SK-N-SH (cell line): ENCODE measurements around the gene CETN3. TPM values are rescaled to one million over a fixed set of nuclear protein-coding genes. Genes with fewer than 3 reads are reported as not detected.

Source experiments
- CTCF ChIA-PET: fragments of 300-600, 350-600 bp; formaldehyde crosslinking; extraction: SDS; loops from one replicate; lab custom pipeline; 2021; lab: Yijun Ruan, JAX
- POLR2A ChIA-PET: fragments of 350-600 bp; sonication (Branson Sonifier 250); formaldehyde crosslinking; extraction: SDS; loops from one replicate; lab custom pipeline; 2020; ENCODE audit warnings: antibody characterized with exemption, inconsistent platforms; lab: Yijun Ruan, JAX
- DNase-seq: peaks from one replicate; pipeline ENCODE4 v3.0.0; 2012
- H2AFZ ChIP-seq: fragments of 200-600 bp; sonication (generic); 2 replicates; pipeline ENCODE4 v1.8.1; 2016; ENCODE audit warnings: antibody characterized with exemption, mild to moderate bottlenecking, low read depth
- H3F3A ChIP-seq: fragments of 200-600 bp; sonication (generic); replicated peaks from 2 replicates; pipeline ENCODE3; 2016; ENCODE audit warnings: antibody characterized with exemption, mild to moderate bottlenecking; ENCODE audit not compliant: insufficient read depth
- H3K27ac ChIP-seq, 2 experiments: fragments of 200-500 bp in 1 of 2; fragments of 200-600 bp in 1 of 2; sonication (Bioruptor generic) in 1 of 2; sonication (generic), shearing (Covaris generic) in 1 of 2; 2 replicates each; pipeline versions ENCODE4 v1.5.1 to v1.6.1; 2014 to 2016; ENCODE audit warnings: low read depth in 2 of 2, inconsistent platforms in 1 of 2, low read length in 1 of 2, mild to moderate bottlenecking in 1 of 2, mixed read lengths in 1 of 2
- H3K27me3 ChIP-seq: fragments of 200-600 bp; sonication (generic), shearing (Covaris generic); 2 replicates; pipeline ENCODE4 v1.6.1; 2016; ENCODE audit warnings: mixed run types; ENCODE audit not compliant: insufficient read depth
- H3K36me3 ChIP-seq, 2 experiments: fragments of 200-500 bp in 1 of 2; fragments of 200-600 bp in 1 of 2; sonication (Bioruptor generic) in 1 of 2; sonication (generic) in 1 of 2; replicated peaks in 1 of 2; 2 replicates each; pipeline versions ENCODE3 to v1.5.1; 2014 to 2016; ENCODE audit warnings: low read length in 1 of 2, mild to moderate bottlenecking in 1 of 2; ENCODE audit not compliant: insufficient read depth in 2 of 2, control insufficient read depth in 1 of 2
- H3K4me1 ChIP-seq, 2 experiments: fragments of 200-500 bp in 1 of 2; fragments of 200-600 bp in 1 of 2; sonication (Bioruptor generic) in 1 of 2; sonication (generic), shearing (Covaris generic) in 1 of 2; 2 replicates each; pipeline versions ENCODE4 v1.5.1 to v1.6.1; 2014 to 2016; ENCODE audit warnings: low read depth in 1 of 2, low read length in 1 of 2, mixed run types in 1 of 2; ENCODE audit not compliant: insufficient read depth in 2 of 2, control insufficient read depth in 1 of 2
- H3K4me2 ChIP-seq: fragments of 200-600 bp; sonication (generic), shearing (Covaris generic); 2 replicates; pipeline ENCODE4 v1.6.1; 2017; ENCODE audit warnings: mixed run types
- H3K4me3 ChIP-seq, 2 experiments: fragments of 200-500 bp in 1 of 2; fragments of 200-600 bp in 1 of 2; sonication (Bioruptor generic) in 1 of 2; sonication (generic), shearing (Covaris generic) in 1 of 2; 2 replicates each; pipeline versions ENCODE4 v1.5.1 to v1.8.1; 2014 to 2016; ENCODE audit warnings: low read depth in 2 of 2, inconsistent platforms in 1 of 2, low read length in 1 of 2, mild to moderate bottlenecking in 1 of 2, mixed read lengths in 1 of 2, moderate library complexity in 1 of 2
- H3K79me2 ChIP-seq: fragments of 200-600 bp; sonication (generic); 2 replicates; pipeline ENCODE4 v1.8.1; 2017; ENCODE audit warnings: mild to moderate bottlenecking; ENCODE audit not compliant: insufficient read depth
- H3K9ac ChIP-seq: fragments of 200-600 bp; sonication (generic); 2 replicates; pipeline ENCODE4 v1.6.1; 2017; ENCODE audit warnings: mixed run types
- H3K9me2 ChIP-seq: fragments of 200-600 bp; sonication (generic); 2 replicates; pipeline ENCODE4 v1.6.1; 2017; ENCODE audit warnings: mixed run types
- H3K9me3 ChIP-seq: fragments of 200-600 bp; sonication (generic); 2 replicates; pipeline ENCODE4 v1.6.1; 2017; ENCODE audit warnings: mixed run types, mild to moderate bottlenecking, moderate library complexity
- H4K20me1 ChIP-seq: fragments of 200-600 bp; sonication (generic); 2 replicates; pipeline ENCODE4 v1.6.1; 2017; ENCODE audit warnings: mild to moderate bottlenecking, mixed run types; ENCODE audit not compliant: insufficient read depth
- CTCF ChIP-seq: fragments of 200-600 bp; sonication (generic); IDR thresholded peaks from 2 replicates; pipeline ENCODE4 v1.6.1; 2017; ENCODE audit warnings: antibody characterized with exemption, mild to moderate bottlenecking, moderate library complexity
- ELF1 ChIP-seq: IDR thresholded peaks from 2 replicates; pipeline ENCODE4 v1.4.0; 2012
- EP300 ChIP-seq, 2 experiments: IDR thresholded peaks; 2 replicates each; pipeline versions ENCODE4 v1.4.0 to v1.6.1; 2012; ENCODE audit warnings: borderline replicate concordance in 1 of 2, low read depth in 1 of 2, low read length in 1 of 2
- FOSL2 ChIP-seq: IDR thresholded peaks from 2 replicates; pipeline ENCODE4 v1.4.0; 2012; ENCODE audit warnings: low read depth, mild to moderate bottlenecking, moderate library complexity, borderline replicate concordance
- FOXM1 ChIP-seq: IDR thresholded peaks from 2 replicates; pipeline ENCODE4 v1.4.0; 2012; ENCODE audit warnings: low read depth, mild to moderate bottlenecking
- GATA2 ChIP-seq: sonication (generic); formaldehyde crosslinking; IDR thresholded peaks from 2 replicates; pipeline ENCODE4 v1.5.0; 2020; ENCODE audit warnings: mild to moderate bottlenecking, missing genetic modification reagents
- JUND ChIP-seq: IDR thresholded peaks from 2 replicates; pipeline ENCODE4 v1.4.0; 2012
- NFIC ChIP-seq: IDR thresholded peaks from 2 replicates; pipeline ENCODE4 v1.4.0; 2012; ENCODE audit warnings: borderline replicate concordance
- NRF1 ChIP-seq: IDR thresholded peaks from 2 replicates; pipeline ENCODE4 v1.6.1; 2012; ENCODE audit warnings: low read depth, mild to moderate bottlenecking, low read length
- POLR2AphosphoS5 ChIP-seq: IDR thresholded peaks from 2 replicates; pipeline ENCODE4 v1.6.1; 2012; ENCODE audit warnings: low read depth, low read length
- RAD21 ChIP-seq: IDR thresholded peaks from 2 replicates; pipeline ENCODE4 v1.6.1; 2012; ENCODE audit warnings: mild to moderate bottlenecking, low read length
- RXRA ChIP-seq: IDR thresholded peaks from 2 replicates; pipeline ENCODE4 v1.4.0; 2012; ENCODE audit warnings: low read depth, mild to moderate bottlenecking, borderline replicate concordance
- SIN3A ChIP-seq: IDR thresholded peaks from 2 replicates; pipeline ENCODE4 v1.6.1; 2012; ENCODE audit warnings: low read depth, mild to moderate bottlenecking, low read length, moderate library complexity, borderline replicate concordance
- SMC3 ChIP-seq: IDR thresholded peaks from 2 replicates; pipeline ENCODE4 v1.6.1; 2012; ENCODE audit warnings: low read depth, low read length, improper control_type of control experiment
- TEAD4 ChIP-seq: IDR thresholded peaks from 2 replicates; pipeline ENCODE4 v1.4.0; 2012; ENCODE audit warnings: mild to moderate bottlenecking, borderline replicate concordance; ENCODE audit not compliant: insufficient read depth
- USF2 ChIP-seq: fragments of 150-350 bp; IDR thresholded peaks from 2 replicates; pipeline ENCODE4 v1.6.1; 2017; ENCODE audit warnings: antibody characterized with exemption, low read length, low read depth, borderline replicate concordance
- YY1 ChIP-seq: IDR thresholded peaks from 2 replicates; pipeline ENCODE4 v1.4.0; 2012; ENCODE audit warnings: low read depth, mild to moderate bottlenecking
- ZBTB33 ChIP-seq: IDR thresholded peaks from 2 replicates; pipeline ENCODE4 v1.4.0; 2012; ENCODE audit warnings: low read depth, borderline replicate concordance
- WGBS: methylation state at CpG from one replicate; pipeline ENCODE4 v1.1.6; 2017; ENCODE audit warnings: low lambda C conversion rate; 5-methylcytosine and 5-hydroxymethylcytosine counted together
- polyA plus RNA-seq, 3 experiments: library from polyadenylated mRNA; depleted of rRNA; stranded (reverse); fragments of >200 nt; gene quantifications; 2 replicates each; pipeline ENCODE4 v1.2.3, GENCODE V29; 2012
- TF ChIP-seq, protein P1 (sequence below): IDR thresholded peaks from 2 replicates; pipeline ENCODE4 v1.6.1; 2012; ENCODE audit warnings: mild to moderate bottlenecking, low read depth, low read length, moderate library complexity
- TF ChIP-seq, protein P2 (sequence below): IDR thresholded peaks from 2 replicates; pipeline ENCODE4; 2012

CETN3 gene
- polyA plus RNA-seq, 1 of the 3 experiments (the other 2 are of a cell fraction), result 3.6 TPM

- 50% methylated on average over 1 of the region's 1 CpG for WGBS
- H3K79me2 ChIP-seq, result no peaks in the 10 kb centered on the region
- no peaks in the 10 kb centered on the region for H3K9me2 ChIP-seq
- H3K4me2 ChIP-seq, result no peak overlapping the region
- H3K9me3 ChIP-seq, result no peaks in the 10 kb centered on the region
- no peak overlapping the region for H2AFZ ChIP-seq
- no peak for DNase-seq
- H4K20me1 ChIP-seq, result no peaks in the 10 kb centered on the region
- H3K9ac ChIP-seq, result no peak overlapping the region
- no peaks in the 10 kb centered on the region for H3K27me3 ChIP-seq
- ChIA-PET POLR2A (no interaction called here), CTCF (interaction anchor here (0.8 to 1.7 kb wide), 2 partner anchors 70 to 1616 kb away, joined by 3 to 6 read pairs; no protein-coding TSS in a partner anchor)
- TF ChIP-seq RAD21 (no peak), JUND (no peak), FOSL2 (no peak), YY1 (no peak), ELF1 (no peak), USF2 (no peak), EP300 (IDR thresholded peaks at IDR 0.05; ENCODE audit: borderline replicate concordance in 1 of 2, low read depth in 1 of 2, low read length in 1 of 2) (no peak), RXRA (no peak), FOXM1 (no peak), POLR2AphosphoS5 (no peak), ZBTB33 (no peak), NFIC (no peak), TEAD4 (no peak), GATA2 (CRISPR knock-in tag) (no peak), SIN3A (no peak), NRF1 (no peak), SMC3 (no peak), CTCF (no peak)
- TF ChIP-seq, protein P1, sequence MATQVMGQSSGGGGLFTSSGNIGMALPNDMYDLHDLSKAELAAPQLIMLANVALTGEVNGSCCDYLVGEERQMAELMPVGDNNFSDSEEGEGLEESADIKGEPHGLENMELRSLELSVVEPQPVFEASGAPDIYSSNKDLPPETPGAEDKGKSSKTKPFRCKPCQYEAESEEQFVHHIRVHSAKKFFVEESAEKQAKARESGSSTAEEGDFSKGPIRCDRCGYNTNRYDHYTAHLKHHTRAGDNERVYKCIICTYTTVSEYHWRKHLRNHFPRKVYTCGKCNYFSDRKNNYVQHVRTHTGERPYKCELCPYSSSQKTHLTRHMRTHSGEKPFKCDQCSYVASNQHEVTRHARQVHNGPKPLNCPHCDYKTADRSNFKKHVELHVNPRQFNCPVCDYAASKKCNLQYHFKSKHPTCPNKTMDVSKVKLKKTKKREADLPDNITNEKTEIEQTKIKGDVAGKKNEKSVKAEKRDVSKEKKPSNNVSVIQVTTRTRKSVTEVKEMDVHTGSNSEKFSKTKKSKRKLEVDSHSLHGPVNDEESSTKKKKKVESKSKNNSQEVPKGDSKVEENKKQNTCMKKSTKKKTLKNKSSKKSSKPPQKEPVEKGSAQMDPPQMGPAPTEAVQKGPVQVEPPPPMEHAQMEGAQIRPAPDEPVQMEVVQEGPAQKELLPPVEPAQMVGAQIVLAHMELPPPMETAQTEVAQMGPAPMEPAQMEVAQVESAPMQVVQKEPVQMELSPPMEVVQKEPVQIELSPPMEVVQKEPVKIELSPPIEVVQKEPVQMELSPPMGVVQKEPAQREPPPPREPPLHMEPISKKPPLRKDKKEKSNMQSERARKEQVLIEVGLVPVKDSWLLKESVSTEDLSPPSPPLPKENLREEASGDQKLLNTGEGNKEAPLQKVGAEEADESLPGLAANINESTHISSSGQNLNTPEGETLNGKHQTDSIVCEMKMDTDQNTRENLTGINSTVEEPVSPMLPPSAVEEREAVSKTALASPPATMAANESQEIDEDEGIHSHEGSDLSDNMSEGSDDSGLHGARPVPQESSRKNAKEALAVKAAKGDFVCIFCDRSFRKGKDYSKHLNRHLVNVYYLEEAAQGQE, result no peak
- TF ChIP-seq, protein P2, sequence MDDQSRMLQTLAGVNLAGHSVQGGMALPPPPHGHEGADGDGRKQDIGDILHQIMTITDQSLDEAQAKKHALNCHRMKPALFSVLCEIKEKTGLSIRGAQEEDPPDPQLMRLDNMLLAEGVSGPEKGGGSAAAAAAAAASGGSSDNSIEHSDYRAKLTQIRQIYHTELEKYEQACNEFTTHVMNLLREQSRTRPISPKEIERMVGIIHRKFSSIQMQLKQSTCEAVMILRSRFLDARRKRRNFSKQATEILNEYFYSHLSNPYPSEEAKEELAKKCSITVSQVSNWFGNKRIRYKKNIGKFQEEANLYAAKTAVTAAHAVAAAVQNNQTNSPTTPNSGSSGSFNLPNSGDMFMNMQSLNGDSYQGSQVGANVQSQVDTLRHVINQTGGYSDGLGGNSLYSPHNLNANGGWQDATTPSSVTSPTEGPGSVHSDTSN, result no peak
- H3F3A ChIP-seq, result no peaks in the 10 kb centered on the region
- H3K4me1 ChIP-seq, result peaks cover 0 to 4% of the 10 kb centered on the region in 2 experiments; a peak in 1 of 4 replicates
- no peaks in the 10 kb centered on the region for H3K36me3 ChIP-seq
- no peak overlapping the region for H3K4me3 ChIP-seq
- no peak overlapping the region for H3K27ac ChIP-seq
Observed at GRCh38 chr5:90345684-90346083, 63.9 kb downstream of the CETN3 start.
